Endometrial microvascular endothelial cells (primary cell): ENCODE results near the gene KCNAB3. TPM values are rescaled to one million over a fixed set of nuclear protein-coding genes. Genes with fewer than 3 reads are reported as not detected.
"Not testable (repeated sequence)": the region's sequence is repeated elsewhere in the genome, so short reads cannot be mapped to it uniquely, and the experiment has no call there.

ENCODE experiments used
- in situ Hi-C: cut with HindIII; loops from 2 replicates; pipeline ENCODE4 v1.10.0; 2017; ENCODE audit warnings: low sequenced_read_pairs, low pct_unique_long_range_greater_than_20kb; ENCODE audit errors: inconsistent ontology term
- total RNA-seq: library from RNA; depleted of rRNA; stranded (reverse); fragments of >200 nt; gene quantifications from one replicate; pipeline ENCODE4 v1.2.3, GENCODE V29; 2015; ENCODE audit errors: inconsistent ontology term

KCNAB3 gene
- 3.7 TPM for total RNA-seq

- in situ Hi-C loops: no loop called here
Observed at GRCh38 chr17:7929158-7930023, at the start of gene KCNAB3. Gene KCNAB3 (minus strand): TSS chr17:7929856. CDS start chr17:7929435, 421 bp downstream.

GRCh38 chr17:7977805-7978204 is 48.1 kb upstream of the KCNAB3 start:
- in situ Hi-C loops: no loop called here

- in situ Hi-C loops: no loop called here
Observed at GRCh38 chr17:7977039-7977438, 47.4 kb upstream of the KCNAB3 start.

- in situ Hi-C loops: no loop called here
Observed at GRCh38 chr17:7974638-7975131, 45.0 kb upstream of the KCNAB3 start.

GRCh38 chr17:7972131-7972785 is 42.6 kb upstream of the KCNAB3 start:
- in situ Hi-C loops: no loop called here

GRCh38 chr17:7971651-7972050 is 42.0 kb upstream of the KCNAB3 start:
- in situ Hi-C loops: no loop called here

- in situ Hi-C loops: no loop called here
Observed at GRCh38 chr17:7969433-7969832, 39.8 kb upstream of the KCNAB3 start.

GRCh38 chr17:7967751-7968150 is 38.1 kb upstream of the KCNAB3 start:
- in situ Hi-C loops: no loop called here

- in situ Hi-C loops: no loop called here
Observed at GRCh38 chr17:7961421-7961820, 31.8 kb upstream of the KCNAB3 start.

- in situ Hi-C loops: no loop called here
Observed at GRCh38 chr17:7959503-7960253, 30.0 kb upstream of the KCNAB3 start.

GRCh38 chr17:7956228-7956965 is 26.7 kb upstream of the KCNAB3 start:
- in situ Hi-C loops: no loop called here

GRCh38 chr17:7955414-7956227 is 26.0 kb upstream of the KCNAB3 start:
- in situ Hi-C loops: no loop called here

GRCh38 chr17:7953266-7953665 is 23.6 kb upstream of the KCNAB3 start:
- in situ Hi-C loops: not testable (repeated sequence)

GRCh38 chr17:7951143-7951792 is 21.6 kb upstream of the KCNAB3 start:
- in situ Hi-C loops: no loop called here

- in situ Hi-C loops: no loop called here
Observed at GRCh38 chr17:7950578-7950977, 20.9 kb upstream of the KCNAB3 start.

GRCh38 chr17:7947651-7948050 is 18.0 kb upstream of the KCNAB3 start:
- in situ Hi-C loops: no loop called here

- in situ Hi-C loops: no loop called here
Observed at GRCh38 chr17:7946441-7946840, 16.8 kb upstream of the KCNAB3 start.
